Lower lobe of right lung (tissue), 2 donors: ENCODE data around the gene BZW1. TPM values are rescaled to one million over a fixed set of nuclear protein-coding genes. Genes with fewer than 3 reads are reported as not detected.
"Not testable (repeated sequence)": the region's sequence is repeated elsewhere in the genome, so short reads cannot be mapped to it uniquely, and the experiment has no call there.

Experiments used
- ATAC-seq, 2 donors: fragments of 200-7000 bp; cut with Tn5 transposase; one replicate each; pipeline ENCODE4 v1.9.1; 2020 to 2022; ENCODE audit warnings: mild to moderate bottlenecking in 2 of 2, moderate library complexity in 2 of 2
- DNase-seq: peaks from one replicate; pipeline ENCODE4 v3.0.0-alpha.2; 2020
- H3K27ac ChIP-seq: fragments of 200-600 bp; one replicate; pipeline ENCODE4 v1.8.0; 2022
- H3K27me3 ChIP-seq: fragments of 200-600 bp; one replicate; pipeline ENCODE4 v1.8.0; 2022; ENCODE audit warnings: low read depth
- H3K36me3 ChIP-seq: fragments of 200-600 bp; one replicate; pipeline ENCODE4 v1.8.0; 2022; ENCODE audit warnings: mild to moderate bottlenecking
- H3K4me1 ChIP-seq: fragments of 200-600 bp; one replicate; pipeline ENCODE4 v1.8.0; 2022
- H3K4me3 ChIP-seq: fragments of 200-600 bp; one replicate; pipeline ENCODE4 v1.8.0; 2022; ENCODE audit warnings: mild to moderate bottlenecking
- H3K9me3 ChIP-seq: fragments of 200-600 bp; one replicate; pipeline ENCODE4 v1.8.0; 2022
- intact Hi-C: fragments of 100-400 bp; cut with DNase I; formaldehyde crosslinking; loops from one replicate; pipeline ENCODE4 v1.11.0; 2022
- total RNA-seq: library from RNA; stranded (reverse); fragmentation: NEBNext Ultra II Directional; extraction: Animal tissue kit (Norgen Biotek cat#: 25700); gene quantifications from one replicate; pipeline ENCODE4 v1.2.1, GENCODE V29; 2021
- TF ChIP-seq, protein P1 (sequence below): fragments of 200-600 bp; IDR thresholded peaks from one replicate; pipeline ENCODE4 v1.8.0; 2022; ENCODE audit warnings: antibody characterized with exemption, mild to moderate bottlenecking
- donor health status: DM: no; HTN: yes; CAD: no; lungs with severe emphysema.

BZW1 gene
- total RNA-seq, 1 donor from 2014 or later = 154 TPM

DNA sequence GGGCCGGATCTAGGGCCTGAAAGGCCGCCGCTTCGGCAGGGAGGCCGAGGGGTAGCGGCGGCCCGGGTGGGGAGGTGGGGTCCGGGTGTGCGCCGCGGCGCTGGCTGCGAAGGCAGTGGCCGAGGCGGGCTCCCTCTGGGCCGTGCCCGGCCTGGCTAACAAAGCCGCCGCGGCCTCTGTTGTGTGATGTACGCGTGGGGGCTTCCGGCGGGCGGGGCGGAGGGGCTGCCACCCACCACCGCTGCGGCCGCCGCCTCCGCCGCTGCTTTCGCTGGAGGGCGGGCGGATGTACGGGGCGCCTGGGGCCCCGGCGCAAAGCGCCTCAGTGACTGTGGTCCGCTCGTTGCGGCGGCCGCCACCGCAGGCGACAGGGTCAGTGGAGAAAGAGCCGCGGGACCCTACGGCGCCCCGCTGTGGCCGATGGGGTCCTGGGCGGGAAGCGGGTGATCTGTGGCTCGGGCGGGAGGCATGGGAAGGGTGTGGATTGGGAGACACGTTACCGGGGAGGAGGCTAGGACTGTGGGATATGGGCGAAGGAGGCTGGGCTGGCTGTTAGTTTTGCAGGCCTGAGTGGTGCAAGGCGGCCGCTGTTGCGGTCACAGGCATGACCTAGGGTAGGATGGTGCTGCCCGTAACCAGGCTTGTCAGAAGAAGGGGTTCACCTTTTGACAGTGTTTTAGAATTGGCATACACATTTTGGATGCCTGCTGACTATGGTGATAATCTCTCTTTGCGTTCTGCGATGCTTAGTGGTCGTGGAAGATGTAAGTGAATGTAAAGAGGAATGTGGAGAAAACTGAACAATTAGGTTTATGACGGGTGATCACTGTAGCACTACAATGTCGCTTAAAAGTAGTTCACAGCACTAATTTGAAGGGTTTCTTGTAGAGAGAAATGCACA lies 662 bp downstream of the BZW1 start:
- Histone ChIP-seq H3K27me3 (no peaks in the 10 kb centered on the region), H3K4me3 (peak overlapping the region; percentile 86), H3K4me1 (peaks cover 41% of the 10 kb centered on the region), H3K36me3 (peaks cover 43% of the 10 kb centered on the region), H3K9me3 (no peaks in the 10 kb centered on the region), H3K27ac (peak overlapping the region; percentile 99)
- peak; percentile 87 for DNase-seq
- TF ChIP-seq, protein P1, sequence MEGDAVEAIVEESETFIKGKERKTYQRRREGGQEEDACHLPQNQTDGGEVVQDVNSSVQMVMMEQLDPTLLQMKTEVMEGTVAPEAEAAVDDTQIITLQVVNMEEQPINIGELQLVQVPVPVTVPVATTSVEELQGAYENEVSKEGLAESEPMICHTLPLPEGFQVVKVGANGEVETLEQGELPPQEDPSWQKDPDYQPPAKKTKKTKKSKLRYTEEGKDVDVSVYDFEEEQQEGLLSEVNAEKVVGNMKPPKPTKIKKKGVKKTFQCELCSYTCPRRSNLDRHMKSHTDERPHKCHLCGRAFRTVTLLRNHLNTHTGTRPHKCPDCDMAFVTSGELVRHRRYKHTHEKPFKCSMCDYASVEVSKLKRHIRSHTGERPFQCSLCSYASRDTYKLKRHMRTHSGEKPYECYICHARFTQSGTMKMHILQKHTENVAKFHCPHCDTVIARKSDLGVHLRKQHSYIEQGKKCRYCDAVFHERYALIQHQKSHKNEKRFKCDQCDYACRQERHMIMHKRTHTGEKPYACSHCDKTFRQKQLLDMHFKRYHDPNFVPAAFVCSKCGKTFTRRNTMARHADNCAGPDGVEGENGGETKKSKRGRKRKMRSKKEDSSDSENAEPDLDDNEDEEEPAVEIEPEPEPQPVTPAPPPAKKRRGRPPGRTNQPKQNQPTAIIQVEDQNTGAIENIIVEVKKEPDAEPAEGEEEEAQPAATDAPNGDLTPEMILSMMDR = peak; percentile 58
- ATAC-seq = peak; percentile 80 to 83
- intact Hi-C loops = loop anchor here (10.0 kb wide), 1 partner anchor 52 kb away; the partner anchor contains the start of gene CLK1

DNA sequence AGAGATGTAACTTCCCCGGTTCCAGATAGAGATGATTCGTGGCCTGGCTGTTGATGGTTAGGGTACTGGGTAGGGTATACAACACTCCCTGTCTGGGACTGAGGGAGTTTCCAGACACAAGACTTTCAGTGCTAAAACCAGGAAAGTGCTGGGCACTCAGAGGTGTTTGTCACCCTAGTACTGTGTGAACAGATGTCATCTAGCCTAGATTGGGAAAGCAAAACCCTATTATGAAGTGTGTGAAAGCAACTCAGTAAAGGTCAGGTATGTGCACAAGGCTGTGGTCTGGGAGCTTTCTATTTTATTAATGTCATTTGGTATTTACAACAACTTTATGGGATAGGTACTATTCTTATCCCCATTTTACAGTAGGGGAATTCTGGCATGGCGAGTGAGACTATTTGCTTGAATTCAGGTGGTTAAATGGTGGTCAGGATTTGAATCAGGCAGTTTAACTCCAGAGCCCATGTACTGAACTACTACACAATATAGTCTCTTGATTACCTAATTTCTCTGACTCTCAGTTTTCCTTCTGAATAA lies 2.6 kb downstream of the BZW1 start:
- Histone ChIP-seq H3K9me3 (no peaks in the 10 kb centered on the region), H3K27me3 (no peaks in the 10 kb centered on the region), H3K36me3 (peaks cover 62% of the 10 kb centered on the region), H3K4me3 (peak overlapping the region; percentile 4), H3K4me1 (peaks cover 41% of the 10 kb centered on the region), H3K27ac (no peak overlapping the region)
- ATAC-seq (no peak), DNase-seq (no peak)
- intact Hi-C loops = loop anchor here (10.0 kb wide), 1 partner anchor 50 kb away; the partner anchor contains the start of gene CLK1
- TF ChIP-seq, protein P1 = no peak

DNA sequence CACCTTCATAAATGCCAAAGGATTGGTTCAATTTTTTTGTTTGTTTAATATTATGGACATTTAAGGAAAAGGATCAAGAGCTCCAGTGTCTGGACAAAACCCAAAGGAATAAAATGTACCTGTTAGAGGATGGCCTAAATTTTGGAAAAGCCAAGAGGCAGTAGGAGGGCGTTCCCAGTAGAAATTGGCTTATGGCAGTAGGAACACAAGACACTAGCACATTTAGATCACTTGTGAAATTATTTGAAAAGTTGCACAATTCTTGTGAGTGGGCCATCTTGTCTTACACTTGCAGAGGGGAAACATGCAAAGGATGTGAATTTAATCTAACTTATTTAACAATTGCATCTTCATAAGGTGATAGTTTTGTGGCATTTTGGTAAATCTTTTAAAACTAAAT lies 3.2 kb downstream of the BZW1 start:
- ATAC-seq (no peak), DNase-seq (no peak)
- Histone ChIP-seq H3K27ac (no peak overlapping the region), H3K27me3 (no peaks in the 10 kb centered on the region), H3K36me3 (peaks cover 68% of the 10 kb centered on the region), H3K9me3 (no peaks in the 10 kb centered on the region), H3K4me1 (peaks cover 39% of the 10 kb centered on the region), H3K4me3 (no peak overlapping the region)
- intact Hi-C loops = loop anchor here (10.0 kb wide), 1 partner anchor 50 kb away; the partner anchor contains the start of gene CLK1
- TF ChIP-seq, protein P1 = no peak

DNA sequence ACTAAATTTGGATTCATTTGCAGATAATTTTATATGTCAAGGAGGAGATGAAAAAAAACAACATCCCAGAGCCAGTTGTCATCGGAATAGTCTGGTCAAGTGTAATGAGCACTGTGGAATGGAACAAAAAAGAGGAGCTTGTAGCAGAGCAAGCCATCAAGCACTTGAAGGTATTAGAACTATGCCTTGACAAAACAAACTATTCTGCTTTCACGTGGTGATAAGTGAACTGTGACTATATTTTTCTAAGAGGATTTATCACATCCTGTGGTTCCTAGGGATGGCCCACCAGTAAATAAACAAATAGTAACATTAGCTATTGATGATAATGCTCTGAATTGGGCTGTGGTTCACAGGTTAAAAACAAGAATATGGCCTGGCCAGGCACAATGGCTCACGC lies 7.0 kb downstream of the BZW1 start:
- peaks cover 17% of the 10 kb centered on the region for H3K4me1 ChIP-seq
- not testable (repeated sequence) for H3K9me3 ChIP-seq, H3K27ac ChIP-seq, ATAC-seq, H3K4me3 ChIP-seq, DNase-seq, H3K27me3 ChIP-seq
- intact Hi-C loops = loop anchor here (10.0 kb wide), 1 partner anchor 46 kb away; the partner anchor contains the start of gene CLK1
- H3K36me3 ChIP-seq = peaks cover 84% of the 10 kb centered on the region

DNA sequence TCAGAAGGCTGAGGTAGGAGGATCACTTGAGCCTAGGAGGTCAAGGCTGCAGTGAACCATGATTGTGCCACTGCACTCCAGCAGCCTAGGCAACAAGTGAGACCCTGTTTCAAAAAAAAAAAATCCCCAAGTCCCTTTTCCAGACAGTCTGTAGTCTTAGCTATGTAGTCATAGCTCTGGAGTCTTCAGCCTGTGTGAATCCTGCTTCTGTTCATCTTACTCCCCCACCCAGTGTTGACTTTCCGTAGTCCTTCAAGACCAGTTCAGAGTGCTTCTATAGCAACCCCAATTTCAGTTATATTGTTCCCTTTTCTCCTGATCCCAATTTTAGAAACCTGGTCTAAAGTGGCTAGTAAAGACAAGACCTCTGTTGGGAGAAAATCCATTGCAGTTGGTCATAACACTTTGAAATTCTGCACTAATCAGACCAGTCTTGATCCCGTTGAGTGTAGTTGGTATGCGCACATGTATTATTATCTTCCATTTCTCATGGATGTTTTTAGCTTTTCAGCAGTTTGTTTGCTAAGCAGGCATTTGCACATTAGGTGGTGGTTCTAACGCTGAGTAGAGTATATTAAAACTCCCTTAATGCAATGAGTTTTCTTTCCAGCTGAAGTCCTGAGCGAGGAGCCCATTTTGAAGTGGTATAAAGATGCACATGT lies 9.0 kb downstream of the BZW1 start:
- no peak for ATAC-seq

More for the DNA sequence above, 9.0 kb downstream of the BZW1 start:
- H3K9me3 ChIP-seq = no peaks in the 10 kb centered on the region
- no peaks in the 10 kb centered on the region for H3K27me3 ChIP-seq
- intact Hi-C loops = no loop called here
- TF ChIP-seq, protein P1 = no peak
- H3K36me3 ChIP-seq = peaks cover 71% of the 10 kb centered on the region
- no peak overlapping the region for H3K27ac ChIP-seq
- H3K4me3 ChIP-seq = no peak overlapping the region
- no peak for DNase-seq
- H3K4me1 ChIP-seq = no peaks in the 10 kb centered on the region
